HG03442 (cell line): ENCODE measurements around the gene HK1.

Source experiments
- ATAC-seq: cut with Tn5 transposase; IDR thresholded peaks from one replicate; pipeline ENCODE4 v1.9.1; 2021; ENCODE audit warnings: mild to moderate bottlenecking, moderate library complexity; ENCODE audit not compliant: unreplicated experiment

The HK1 gene

DNA sequence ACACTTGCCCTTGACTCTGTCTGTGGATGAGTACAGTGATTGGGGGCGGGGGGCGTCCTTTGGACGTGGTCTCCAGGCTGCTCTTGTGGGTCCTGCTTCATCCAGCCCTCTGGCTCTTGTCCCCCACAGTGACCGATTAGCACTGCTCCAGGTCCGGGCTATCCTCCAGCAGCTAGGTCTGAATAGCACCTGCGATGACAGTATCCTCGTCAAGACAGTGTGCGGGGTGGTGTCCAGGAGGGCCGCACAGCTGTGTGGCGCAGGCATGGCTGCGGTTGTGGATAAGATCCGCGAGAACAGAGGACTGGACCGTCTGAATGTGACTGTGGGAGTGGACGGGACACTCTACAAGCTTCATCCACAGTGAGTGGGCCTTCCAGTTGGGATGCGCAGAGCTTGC, 120.2 kb downstream of the HK1 start:
- no peak for ATAC-seq

DNA sequence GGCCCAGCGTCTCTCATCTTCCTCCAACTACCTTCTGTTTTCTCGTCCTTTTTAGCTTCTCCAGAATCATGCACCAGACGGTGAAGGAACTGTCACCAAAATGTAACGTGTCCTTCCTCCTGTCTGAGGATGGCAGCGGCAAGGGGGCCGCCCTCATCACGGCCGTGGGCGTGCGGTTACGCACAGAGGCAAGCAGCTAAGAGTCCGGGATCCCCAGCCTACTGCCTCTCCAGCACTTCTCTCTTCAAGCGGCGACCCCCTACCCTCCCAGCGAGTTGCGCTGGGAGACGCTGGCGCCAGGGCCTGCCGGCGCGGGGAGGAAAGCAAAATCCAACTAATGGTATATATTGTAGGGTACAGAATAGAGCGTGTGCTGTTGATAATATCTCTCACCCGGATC, 122.6 kb downstream of the HK1 start:
- ATAC-seq = no peak

DNA sequence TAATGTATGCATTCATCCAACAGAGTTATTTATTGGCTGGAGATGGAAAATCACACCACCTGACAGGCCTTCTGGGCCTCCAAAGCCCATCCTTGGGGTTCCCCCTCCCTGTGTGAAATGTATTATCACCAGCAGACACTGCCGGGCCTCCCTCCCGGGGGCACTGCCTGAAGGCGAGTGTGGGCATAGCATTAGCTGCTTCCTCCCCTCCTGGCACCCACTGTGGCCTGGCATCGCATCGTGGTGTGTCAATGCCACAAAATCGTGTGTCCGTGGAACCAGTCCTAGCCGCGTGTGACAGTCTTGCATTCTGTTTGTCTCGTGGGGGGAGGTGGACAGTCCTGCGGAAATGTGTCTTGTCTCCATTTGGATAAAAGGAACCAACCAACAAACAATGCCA, 123.1 kb downstream of the HK1 start:
- ATAC-seq = no peak

DNA sequence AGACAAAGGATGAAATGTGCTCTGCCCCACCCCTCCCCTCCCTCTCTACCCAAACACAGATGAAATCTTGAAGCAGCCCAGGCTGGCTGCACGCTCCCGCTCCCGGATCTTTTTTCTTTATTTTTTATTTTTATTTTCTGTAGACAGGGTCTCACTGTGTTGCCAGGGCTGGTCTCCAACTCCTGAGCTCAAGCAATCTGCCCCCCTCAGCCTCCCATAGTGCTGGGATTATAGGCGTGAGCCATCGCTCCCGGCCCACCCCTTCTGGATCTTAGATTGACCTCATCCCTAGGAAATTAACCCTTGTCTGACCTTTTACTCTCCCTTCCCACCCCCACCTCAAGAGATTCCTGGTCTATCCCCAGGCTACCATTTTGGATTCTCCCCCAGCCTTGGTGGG, 124.1 kb downstream of the HK1 start:
- ATAC-seq = no peak

DNA sequence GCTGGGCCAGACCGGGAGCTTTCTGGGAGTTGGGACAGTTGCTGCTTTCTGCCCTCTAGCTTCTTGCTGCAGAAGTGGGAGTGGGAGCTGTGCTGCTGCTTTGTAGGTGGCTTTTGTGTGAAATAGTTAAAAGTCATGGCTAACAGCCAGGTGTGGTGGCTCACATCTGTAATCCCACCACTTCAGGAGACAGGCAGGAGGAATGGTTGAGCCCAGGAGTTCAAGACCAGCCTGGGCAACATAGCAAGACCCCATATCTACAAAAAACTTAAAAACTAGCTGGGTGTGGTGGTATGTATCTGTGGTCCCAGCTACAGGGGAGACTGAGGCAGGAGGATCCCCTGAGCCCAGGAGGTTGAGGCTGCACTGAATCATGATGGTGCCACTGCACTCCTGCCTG, 124.8 kb downstream of the HK1 start:
- no peak for ATAC-seq

DNA sequence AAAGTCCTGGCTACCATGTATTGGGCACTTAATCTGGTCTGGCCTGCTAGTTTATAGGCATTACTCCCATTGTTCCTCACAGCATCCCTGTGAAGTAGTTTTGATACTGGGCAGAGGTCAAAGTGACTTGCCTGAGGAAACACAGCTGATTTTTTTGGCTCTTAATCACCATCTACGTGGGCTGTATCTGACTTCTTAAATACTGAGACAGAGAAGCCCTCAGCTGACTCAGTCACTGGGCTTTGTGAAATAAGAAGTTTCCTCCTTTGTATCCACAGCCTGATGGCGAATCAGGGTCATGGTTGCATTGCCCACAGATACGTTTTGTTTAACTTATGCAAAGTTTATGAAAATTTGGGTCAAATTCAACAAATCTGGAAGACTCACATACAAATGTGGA, 125.2 kb downstream of the HK1 start:
- no peak for ATAC-seq

DNA sequence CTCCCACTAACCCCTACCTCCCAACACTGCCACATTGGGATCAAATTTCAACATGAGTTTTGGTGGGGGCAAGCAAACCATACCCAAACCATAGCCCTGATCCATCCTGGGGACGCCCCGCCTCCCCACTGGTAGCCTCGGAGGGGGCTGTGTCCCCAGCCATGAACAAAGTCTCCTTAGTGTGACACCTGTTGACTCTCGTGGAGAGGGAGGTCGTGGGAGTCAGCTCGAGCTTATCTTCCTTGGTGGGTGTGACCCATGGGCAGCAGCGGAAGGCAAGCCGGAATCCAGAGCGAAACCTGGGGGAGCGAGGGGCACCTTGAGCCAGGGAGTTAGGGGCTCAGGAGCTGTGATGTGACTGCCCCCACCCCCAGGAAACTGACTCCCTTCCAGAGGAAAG, 126.5 kb downstream of the HK1 start:
- no peak for ATAC-seq

DNA sequence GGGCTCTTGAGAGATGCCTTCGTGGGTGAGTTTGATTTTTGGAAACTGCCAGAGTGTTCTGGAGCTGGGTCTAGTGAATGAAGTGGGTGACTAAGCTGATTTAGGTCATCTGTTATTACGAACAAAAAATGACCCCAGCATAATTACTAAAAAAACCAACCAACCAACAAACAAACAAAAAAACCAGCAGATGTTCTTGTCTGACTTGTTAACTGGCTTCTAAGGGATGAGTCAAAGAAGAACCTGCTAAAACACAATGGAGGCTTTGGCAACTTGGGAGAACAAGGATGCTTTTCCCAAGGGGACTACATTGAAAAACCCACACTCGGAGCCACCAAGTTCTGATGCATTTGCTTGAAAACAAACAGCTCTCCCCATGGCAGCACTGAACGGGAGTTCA, 126.9 kb downstream of the HK1 start:
- ATAC-seq = no peak

DNA sequence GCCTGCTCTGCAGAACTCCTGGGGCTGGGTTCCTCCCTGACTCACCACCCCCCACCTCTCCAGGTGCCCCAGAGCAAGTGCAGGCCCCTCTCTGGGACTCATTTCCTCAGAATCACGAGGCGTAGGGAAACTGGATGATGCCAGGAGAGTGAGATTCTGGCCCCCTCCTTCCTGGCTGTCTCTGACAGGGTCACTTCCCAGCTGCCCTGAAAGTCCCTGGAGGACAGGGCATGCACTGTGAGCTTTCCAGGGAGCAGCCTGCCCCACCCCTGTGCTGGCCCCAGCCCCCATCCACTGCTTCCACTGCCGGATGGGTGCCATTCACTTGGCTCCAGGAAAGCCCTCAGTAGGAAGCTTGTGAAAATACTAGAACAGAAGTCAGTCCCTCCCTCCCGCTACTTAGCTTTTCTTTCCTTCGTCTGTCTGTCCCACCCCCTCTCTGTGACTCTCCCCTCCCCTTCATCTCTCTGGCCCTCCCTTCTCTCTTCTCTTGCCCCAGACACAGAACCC, 128.1 kb downstream of the HK1 start:
- no peak for ATAC-seq

DNA sequence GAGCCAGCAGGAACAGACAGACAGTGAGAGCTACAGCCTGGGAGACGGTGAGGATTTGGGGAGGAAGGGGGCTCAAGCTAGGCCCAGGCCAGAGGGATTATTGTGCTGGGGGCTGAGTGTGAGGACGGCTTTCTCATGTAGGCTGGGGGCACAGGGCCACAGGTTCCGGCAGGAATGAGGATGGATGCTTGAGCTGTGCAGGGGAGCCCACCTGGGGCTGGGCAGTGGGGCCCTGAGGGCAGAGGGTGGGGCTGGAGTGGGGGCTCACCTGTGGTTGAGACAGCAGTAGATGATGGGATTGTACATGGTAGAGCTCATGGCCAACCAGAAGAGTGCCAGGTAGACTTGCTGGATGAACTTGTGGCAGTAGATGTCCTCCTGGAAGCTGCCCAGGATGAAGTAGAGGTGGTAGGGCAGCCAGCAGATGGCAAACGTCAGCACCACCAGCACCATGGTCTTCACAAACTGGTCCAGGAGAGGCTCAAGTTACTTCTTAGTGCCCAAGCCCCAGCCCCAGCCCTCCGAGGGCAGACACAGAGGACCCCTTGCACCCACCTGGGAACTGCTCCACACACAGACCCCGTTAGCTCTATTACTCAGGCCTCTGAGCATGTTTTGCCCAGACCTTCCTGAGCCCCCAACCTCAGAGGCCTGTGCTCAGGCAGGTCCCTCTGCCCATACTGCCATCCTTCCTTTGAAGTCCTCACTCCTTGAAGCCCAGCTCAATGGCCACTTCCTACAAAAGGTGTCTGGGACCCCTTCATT, 128.7 kb downstream of the HK1 start:
- ATAC-seq = no peak

DNA sequence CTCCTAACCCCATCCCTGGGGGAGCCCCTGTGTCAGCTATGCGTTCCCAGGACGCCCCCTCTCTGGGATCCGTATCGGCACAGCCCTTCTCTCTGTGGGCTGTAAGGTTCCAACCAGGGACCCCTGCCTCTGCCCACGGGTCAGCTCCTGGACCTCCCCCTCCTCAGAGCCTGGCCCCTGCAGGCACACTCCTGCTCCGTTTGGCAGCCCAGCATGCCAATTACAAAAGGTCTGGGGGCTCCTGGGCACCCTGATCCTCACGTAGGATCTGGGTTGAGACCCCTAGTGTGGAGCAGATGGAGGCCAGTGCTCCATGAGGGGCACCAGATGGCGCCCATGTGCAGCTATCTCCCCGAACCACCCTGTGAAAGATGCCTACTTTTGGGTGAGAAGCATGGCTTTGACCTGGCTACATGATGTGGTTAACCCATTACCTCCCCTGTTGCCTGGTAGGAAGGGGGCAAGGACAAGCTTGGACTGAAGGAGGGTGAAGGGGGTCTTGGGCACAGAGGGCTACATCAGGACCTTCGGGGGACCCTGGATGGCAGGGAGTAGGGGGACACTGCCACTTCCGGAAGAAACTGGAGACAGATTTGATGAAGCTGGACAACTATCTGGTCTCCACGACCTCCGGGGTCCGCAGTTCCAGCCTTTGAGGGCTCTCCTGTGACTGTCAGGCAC, 129.5 kb downstream of the HK1 start:
- no peak for ATAC-seq

DNA sequence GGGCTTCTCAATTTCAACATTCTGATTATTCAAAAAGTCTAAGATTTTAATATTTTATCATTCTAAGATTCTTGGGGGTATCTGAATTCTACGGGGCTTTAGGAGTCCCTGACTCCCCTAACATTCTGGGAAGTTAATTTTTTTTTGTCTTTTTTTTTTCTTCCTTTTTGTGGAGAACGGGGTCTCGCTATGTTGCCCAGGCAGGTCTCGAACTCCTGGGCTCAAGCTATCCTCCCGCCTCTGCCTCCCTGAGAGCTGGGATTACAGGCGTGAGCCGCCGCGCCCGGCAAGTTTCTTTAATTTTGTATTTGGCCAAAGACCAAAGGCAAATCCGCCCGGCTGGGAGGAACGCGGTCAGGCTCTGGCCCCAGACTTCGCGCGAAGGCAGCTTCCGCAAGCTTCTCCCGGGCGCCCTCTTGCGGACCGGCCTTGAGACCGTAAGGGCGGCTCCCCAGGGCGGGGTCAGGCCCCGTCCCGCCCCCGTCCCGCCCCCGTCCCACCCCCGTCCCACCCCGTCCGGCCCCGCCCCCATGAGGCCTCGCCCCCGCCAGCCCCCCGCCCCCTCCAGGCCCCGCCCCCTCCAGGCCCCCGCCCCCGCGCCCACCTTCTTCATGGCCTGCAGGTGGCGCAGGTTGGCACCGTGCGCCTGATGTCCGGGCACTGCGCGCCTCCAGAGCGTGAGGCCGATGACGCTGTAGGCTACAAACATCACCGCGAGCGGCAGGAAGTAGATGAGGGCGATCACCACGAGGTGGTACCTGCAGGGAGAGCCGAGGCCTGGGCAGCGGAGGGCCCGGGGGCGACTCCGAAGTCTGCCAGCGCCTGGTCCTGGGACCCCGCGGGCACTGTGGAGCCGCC, 130.3 kb downstream of the HK1 start:
- peak; percentile 86 for ATAC-seq

DNA sequence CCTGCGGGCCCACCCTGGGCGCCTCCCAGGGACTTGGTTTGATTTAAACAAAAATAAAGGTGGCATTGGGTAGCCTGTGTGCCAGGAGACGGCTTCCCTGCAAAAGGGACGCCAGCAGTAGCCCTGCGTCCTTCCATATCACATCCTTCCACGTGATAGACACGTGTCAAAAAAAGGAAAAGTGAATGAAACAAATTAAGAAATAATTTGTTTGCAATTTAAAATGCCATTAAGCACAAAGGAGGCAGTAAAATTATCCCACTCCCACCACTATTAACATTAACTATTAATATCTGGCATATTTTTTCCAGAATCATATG, 130.8 kb downstream of the HK1 start:
- no peak for ATAC-seq

DNA sequence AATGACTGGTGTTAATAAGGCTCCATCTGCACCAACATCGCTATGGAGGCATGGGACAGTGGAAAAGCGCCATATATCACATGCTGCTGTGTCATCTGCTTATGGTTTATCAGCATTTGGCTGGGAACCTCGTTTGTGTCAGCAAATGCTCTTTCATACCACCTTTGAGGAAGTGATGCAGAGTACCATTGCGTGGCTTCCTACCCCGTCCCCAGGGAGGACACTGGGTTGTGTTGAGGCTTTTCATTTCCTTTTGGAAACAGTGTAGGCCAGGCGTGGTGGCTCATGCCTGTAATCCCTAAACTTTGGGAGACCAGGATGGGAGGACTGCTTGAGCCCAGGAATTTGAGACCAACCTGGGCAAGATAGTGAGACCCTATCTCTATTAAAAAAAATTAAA, 131.7 kb downstream of the HK1 start:
- ATAC-seq = peak; percentile 25

DNA sequence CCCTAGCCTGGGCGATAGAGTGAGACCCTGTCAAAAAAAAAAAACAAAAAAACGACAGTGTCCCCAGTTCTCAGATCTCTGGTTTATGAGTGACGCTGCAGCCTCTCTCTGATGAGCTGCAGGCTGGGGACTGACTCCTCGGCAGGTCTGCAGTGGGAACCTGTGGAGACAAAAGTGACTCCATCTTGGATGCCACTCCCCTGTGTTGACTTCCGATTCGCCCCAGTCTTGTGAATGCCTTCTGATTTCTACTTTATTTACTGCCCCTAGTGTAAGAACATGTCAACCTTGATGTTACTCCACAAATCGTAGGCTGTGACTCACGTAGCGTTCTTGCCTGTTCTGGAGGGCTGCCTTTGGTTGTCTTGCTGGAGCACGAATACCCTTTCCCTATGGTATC, 132.2 kb downstream of the HK1 start:
- no peak for ATAC-seq

DNA sequence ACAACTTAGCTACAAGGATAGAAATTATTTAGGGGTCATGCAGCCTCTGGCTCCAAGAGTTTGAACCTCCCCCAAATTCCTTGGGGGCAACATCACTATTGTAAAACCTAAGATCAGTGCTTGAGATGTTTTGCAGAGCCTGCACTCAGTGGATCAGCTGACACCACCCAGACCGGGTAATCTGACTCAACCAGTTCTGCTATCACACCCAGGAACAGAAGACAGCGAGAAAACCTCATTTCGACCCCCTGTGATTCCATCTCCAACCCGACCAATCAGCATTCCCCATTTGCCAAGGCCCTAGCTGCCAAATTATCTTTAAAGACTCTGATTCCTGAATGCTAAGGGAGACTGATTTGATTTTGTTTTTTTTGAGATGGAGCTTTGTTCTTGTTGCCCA, 133.2 kb downstream of the HK1 start:
- no peak for ATAC-seq

DNA sequence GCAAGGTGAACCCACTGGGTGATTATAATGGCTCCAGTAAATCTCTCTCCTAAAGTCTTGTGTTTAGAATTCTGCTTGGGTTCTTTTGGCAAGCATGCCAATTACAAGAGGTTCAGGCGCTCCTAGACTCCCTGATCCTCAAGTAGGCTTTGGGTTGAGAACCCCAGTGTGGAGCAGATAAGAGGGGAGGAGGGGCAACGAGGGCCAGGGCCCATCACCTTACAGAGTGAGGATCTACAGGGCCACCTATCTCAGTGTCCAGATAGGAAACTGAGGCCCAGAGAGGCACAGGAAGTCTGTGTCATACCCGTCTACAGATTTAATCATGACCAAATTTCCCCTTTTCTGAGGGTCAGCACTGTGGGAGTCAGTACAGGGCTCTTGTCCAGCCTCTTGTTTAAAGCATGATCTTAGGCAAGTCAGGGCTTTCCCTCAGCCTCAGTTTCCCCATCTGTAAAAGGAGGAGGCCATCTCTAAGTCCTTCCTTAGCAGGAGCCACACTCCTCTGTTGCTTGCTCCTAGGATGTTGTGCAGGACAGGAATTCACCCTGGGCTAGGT, 134.0 kb downstream of the HK1 start:
- ATAC-seq = no peak

DNA sequence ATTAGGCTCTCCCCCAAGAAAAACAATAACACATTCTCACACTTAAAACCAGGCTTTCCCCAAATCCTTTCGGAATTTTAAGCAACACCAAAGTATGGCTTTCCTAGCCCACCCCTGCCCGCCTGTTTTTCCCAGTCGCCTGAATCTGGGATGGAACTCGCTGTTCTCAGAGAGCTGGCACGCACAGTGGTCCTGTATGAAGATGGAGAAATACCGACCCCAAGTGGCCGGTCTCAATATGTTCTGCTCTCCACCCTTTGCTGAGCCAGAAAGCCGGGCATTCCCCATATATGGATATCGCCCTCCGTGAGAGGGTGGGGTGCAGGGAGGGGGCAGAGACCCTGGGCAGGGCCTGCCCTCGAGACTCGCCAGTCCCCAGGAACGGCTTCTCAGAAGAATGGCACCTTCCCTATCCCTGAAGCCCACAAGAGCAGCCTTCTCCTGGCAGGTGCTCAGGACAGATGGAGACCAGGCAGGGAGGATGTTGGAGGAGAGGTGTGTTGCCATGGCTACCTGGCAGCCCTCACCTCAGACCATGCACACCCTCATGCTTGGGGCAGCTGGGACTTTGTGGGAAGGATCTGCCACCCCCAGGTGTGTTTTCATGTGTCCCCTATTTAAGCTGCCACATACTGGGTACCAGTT, 135.0 kb downstream of the HK1 start:
- ATAC-seq = no peak

DNA sequence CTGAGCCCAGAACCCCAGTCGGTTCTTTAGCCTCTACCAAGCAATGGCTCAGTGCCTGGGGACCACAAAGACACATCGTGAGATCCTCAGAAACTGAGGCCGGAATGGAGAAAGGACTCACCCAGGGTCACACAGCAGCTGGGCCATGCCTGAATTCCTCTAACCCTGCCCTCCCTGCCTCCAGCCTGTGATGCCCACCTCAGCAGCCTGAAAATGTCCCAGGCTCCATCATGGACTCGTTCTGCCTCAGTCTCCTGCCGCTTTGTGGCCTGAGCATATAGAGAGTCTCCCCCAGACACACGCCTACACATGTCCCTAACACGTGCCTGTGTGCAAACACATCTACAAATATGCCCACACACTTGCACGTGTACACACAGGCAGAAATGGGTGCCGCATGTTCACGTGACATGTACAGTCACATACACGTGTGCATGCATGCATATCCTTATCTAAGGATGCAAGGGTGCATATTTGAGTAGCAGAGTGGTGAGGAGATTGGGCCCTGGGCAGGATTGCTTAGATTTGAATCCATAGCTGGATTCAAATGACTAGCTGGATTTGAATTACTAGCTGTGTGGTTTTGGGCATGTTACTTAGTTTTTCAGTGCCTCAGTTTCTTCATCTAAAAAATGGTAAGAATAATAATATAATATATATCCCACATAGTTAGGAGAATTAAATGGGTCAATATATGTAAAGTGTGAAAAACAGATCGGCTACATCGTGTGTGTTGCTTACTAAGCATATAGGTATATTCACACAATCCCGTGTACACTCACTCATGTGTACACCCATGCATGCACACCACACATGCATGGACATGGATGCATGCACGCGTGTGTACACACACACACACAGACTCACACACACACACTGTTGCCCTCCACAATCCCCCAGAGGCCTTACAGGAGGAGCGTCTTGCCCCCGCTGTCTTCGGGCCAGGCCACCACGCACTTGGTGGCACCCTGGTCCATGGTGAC, 136.0 kb downstream of the HK1 start:
- no peak for ATAC-seq

DNA sequence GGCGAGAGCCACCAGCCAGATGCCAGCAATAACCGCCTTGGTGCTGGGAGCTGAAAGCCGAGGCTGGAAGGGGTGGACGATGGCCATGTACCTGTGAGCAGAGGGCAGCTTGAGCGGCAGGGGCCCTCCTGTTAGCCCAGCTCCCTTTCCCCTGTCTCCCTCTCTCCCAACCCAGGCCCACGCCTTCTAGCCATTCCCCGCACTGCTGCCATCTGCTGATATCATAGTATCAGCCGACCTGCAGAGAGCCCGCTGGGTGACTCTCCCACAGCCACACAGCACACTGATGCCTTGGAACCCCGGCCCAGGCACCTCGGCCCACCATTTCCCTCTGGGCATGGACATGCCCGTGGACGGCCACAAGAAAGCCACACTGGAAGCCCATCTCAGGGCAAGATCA, 136.8 kb downstream of the HK1 start:
- no peak for ATAC-seq
